Vagina (tissue), 2 donors: ENCODE results near the gene ADARB2.

Source experiments
- POLR2A ChIP-seq, 2 donors: fragments of 450-650 bp; IDR thresholded peaks; one replicate each; pipeline ENCODE4 v1.6.1; 2017; ENCODE audit warnings: antibody characterized with exemption in 2 of 2, mild to moderate bottlenecking in 2 of 2, moderate library complexity in 2 of 2
- POLR2AphosphoS5 ChIP-seq, 2 donors: sonication (generic); formaldehyde crosslinking; IDR thresholded peaks; one replicate each; pipeline ENCODE4 v1.9.0; 2017; ENCODE audit warnings: antibody characterized with exemption in 2 of 2, mild to moderate bottlenecking in 2 of 2, low read depth in 1 of 2; ENCODE audit not compliant: insufficient read depth in 1 of 2
- TF ChIP-seq, protein P1 (sequence below), 3 experiments: fragments of 450-650 bp in 2 of 3; fragments of 200-600 bp in 1 of 3; sonication (generic) in 1 of 3; IDR thresholded peaks; one replicate each; pipeline ENCODE4 v1.5.1; 2017 to 2019; ENCODE audit warnings: antibody characterized with exemption in 3 of 3, mild to moderate bottlenecking in 2 of 3, moderate library complexity in 2 of 3

DNA sequence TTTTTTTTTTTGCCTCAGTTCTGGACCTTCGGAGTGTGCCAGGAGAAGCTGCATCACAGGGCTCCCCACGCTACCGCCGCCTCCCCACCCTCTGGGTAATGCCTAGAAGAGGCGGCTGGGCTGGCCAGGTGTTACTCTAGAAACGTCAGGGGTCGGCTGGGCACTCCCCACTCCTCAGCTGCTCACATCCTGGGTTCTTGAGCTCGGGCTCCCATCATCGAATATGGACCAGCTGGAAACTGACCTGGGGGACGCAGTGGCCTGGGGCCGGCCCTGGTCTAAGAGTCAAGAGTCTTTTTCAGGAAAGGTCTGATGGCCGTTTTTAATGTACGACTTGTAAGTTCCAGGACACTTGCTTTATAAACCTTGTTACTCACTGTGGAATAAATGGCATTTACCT is 354.6 kb downstream of the ADARB2 start:
- TF ChIP-seq, protein P1, sequence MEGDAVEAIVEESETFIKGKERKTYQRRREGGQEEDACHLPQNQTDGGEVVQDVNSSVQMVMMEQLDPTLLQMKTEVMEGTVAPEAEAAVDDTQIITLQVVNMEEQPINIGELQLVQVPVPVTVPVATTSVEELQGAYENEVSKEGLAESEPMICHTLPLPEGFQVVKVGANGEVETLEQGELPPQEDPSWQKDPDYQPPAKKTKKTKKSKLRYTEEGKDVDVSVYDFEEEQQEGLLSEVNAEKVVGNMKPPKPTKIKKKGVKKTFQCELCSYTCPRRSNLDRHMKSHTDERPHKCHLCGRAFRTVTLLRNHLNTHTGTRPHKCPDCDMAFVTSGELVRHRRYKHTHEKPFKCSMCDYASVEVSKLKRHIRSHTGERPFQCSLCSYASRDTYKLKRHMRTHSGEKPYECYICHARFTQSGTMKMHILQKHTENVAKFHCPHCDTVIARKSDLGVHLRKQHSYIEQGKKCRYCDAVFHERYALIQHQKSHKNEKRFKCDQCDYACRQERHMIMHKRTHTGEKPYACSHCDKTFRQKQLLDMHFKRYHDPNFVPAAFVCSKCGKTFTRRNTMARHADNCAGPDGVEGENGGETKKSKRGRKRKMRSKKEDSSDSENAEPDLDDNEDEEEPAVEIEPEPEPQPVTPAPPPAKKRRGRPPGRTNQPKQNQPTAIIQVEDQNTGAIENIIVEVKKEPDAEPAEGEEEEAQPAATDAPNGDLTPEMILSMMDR (IDR thresholded peaks at IDR 0.05): no peak
- no peak for TF ChIP-seq POLR2A (IDR thresholded peaks at IDR 0.05)
- TF ChIP-seq POLR2AphosphoS5 (IDR thresholded peaks at IDR 0.05; ENCODE audit: insufficient read depth in 1 of 2, low read depth in 1 of 2): no peak
